HepG2 (cell line): ENCODE data around the gene PARS2. TPM values are rescaled to one million over a fixed set of nuclear protein-coding genes. Genes with fewer than 3 reads are reported as not detected.

Source experiments
- ATAC-seq: fragments of 200-7000 bp; cut with Tn5 transposase; 3 replicates; pipeline ENCODE4 v1.9.1; 2020; ENCODE audit warnings: mild to moderate bottlenecking, moderate library complexity
- BruUV-seq: library from RNA; stranded (reverse); fragments of 400-500 nt; replicated peaks from 2 replicates; lab custom pipeline; 2021; lab: Mats Ljungman, UMichigan
- CTCF ChIA-PET: fragments of 300-600 bp; formaldehyde crosslinking; extraction: SDS; loops from one replicate; lab custom pipeline; 2021; ENCODE audit warnings: low total read pairs, inconsistent platforms, low intra/inter-chr PET ratio; lab: Yijun Ruan, JAX
- POLR2A ChIA-PET: fragments of 350-600 bp; sonication (Branson Sonifier 250); formaldehyde crosslinking; loops from one replicate; lab custom pipeline; 2020; ENCODE audit warnings: antibody characterized with exemption, inconsistent platforms; lab: Yijun Ruan, JAX
- DNase-seq: peaks from one replicate; pipeline ENCODE4 v3.0.0-alpha.2; 2015; ENCODE audit warnings: low spot score
- FAIRE-seq: peaks from 3 replicates; lab custom pipeline; 2011; peaks lifted over from hg19 to GRCh38; lab: Jason Lieb, UNC
- H2AFZ ChIP-seq: one replicate; pipeline ENCODE4 v1.6.1; 2011; ENCODE audit warnings: low read length, inconsistent platforms
- H3K27ac ChIP-seq: fragments of 300-600 bp; 3 replicates; pipeline ENCODE4 v1.8.0; 2011; ENCODE audit warnings: mixed run types, mild to moderate bottlenecking, mixed read lengths, low read length, inconsistent platforms; ENCODE audit not compliant: insufficient read depth; ENCODE audit errors: extremely low read length
- H3K27me3 ChIP-seq, 2 experiments: fragments of 200-600 bp in 1 of 2; 2 replicates in 1 of 2; 3 replicates in 1 of 2; pipeline versions ENCODE4 v1.6.0 to v1.8.0; 2011; ENCODE audit warnings: low read length in 2 of 2, mild to moderate bottlenecking in 2 of 2, moderate library complexity in 2 of 2, inconsistent platforms in 1 of 2; ENCODE audit not compliant: insufficient read depth in 2 of 2, control insufficient read depth in 1 of 2
- H3K36me3 ChIP-seq, 2 experiments: fragments of 200-600 bp in 1 of 2; replicated peaks in 1 of 2; 2 replicates in 1 of 2; 3 replicates in 1 of 2; pipeline versions ENCODE4 v1.5.1 to v1.8.0; 2011; ENCODE audit warnings: low read length in 2 of 2, inconsistent platforms in 1 of 2; ENCODE audit not compliant: insufficient read depth in 2 of 2, control insufficient read depth in 1 of 2
- H3K4me1 ChIP-seq: 2 replicates; pipeline ENCODE4 v1.5.1; 2012; ENCODE audit warnings: low read length, inconsistent platforms; ENCODE audit not compliant: insufficient read depth
- H3K4me2 ChIP-seq: 2 replicates; pipeline ENCODE4 v1.6.0; 2011; ENCODE audit warnings: low read depth, low read length, inconsistent platforms
- H3K4me3 ChIP-seq, 3 experiments: fragments of 200-600 bp in 1 of 3; sonication (generic), shearing (Covaris generic) in 1 of 3; replicated peaks in 1 of 3; 2 replicates each; pipeline ENCODE4 v1.5.1; 2011 to 2016; ENCODE audit warnings: low read length in 3 of 3, inconsistent platforms in 2 of 3, low read depth in 2 of 3, mild to moderate bottlenecking in 2 of 3, control low read depth in 1 of 3, mixed read lengths in 1 of 3; ENCODE audit not compliant: insufficient read depth in 1 of 3
- H3K79me2 ChIP-seq: one replicate; pipeline ENCODE4 v1.6.1; 2011; ENCODE audit warnings: low read length, inconsistent platforms; ENCODE audit not compliant: insufficient read depth
- H3K9ac ChIP-seq: 2 replicates; pipeline ENCODE4 v1.6.0; 2011; ENCODE audit warnings: mild to moderate bottlenecking, low read depth, low read length, inconsistent platforms; ENCODE audit not compliant: insufficient read depth
- H3K9me3 ChIP-seq: 2 replicates; pipeline ENCODE4 v1.5.1; 2012; ENCODE audit warnings: mild to moderate bottlenecking, low read length
- H4K20me1 ChIP-seq: 2 replicates; pipeline ENCODE4 v1.6.0; 2011; ENCODE audit warnings: inconsistent platforms, mild to moderate bottlenecking, low read length, moderate library complexity; ENCODE audit not compliant: insufficient read depth
- AGO2 ChIP-seq: fragments of 200-400 bp; formaldehyde crosslinking; optimal IDR thresholded peaks from 2 replicates; pipeline ENCODE3; 2017; ENCODE audit warnings: mild to moderate bottlenecking, low read depth, low read length, moderate library complexity
- AHDC1 ChIP-seq: sonication (generic); formaldehyde crosslinking; IDR thresholded peaks from 2 replicates; pipeline ENCODE4 v1.5.1; 2020; ENCODE audit warnings: mild to moderate bottlenecking, missing genetic modification reagents, borderline replicate concordance
- CTCF ChIP-seq: sonication (generic); formaldehyde crosslinking; IDR thresholded peaks from 2 replicates; pipeline ENCODE4 v1.5.0; 2020; ENCODE audit warnings: mild to moderate bottlenecking, missing genetic modification reagents, moderate library complexity
- DR1 ChIP-seq: sonication (generic); formaldehyde crosslinking; IDR thresholded peaks from 2 replicates; pipeline ENCODE4 v1.8.0; 2021; ENCODE audit warnings: mild to moderate bottlenecking, missing genetic modification reagents, inconsistent platforms
- MAFK ChIP-seq, 2 experiments: IDR thresholded peaks in 1 of 2; conservative IDR thresholded peaks in 1 of 2; 2 replicates each; pipeline ENCODE4 v1.6.1; 2011; ENCODE audit warnings: improper control_type of control experiment in 2 of 2, low read length in 2 of 2
- MEIS1 ChIP-seq: sonication (generic); formaldehyde crosslinking; IDR thresholded peaks from 2 replicates; pipeline ENCODE4 v1.9.0; 2021; ENCODE audit warnings: mild to moderate bottlenecking, missing genetic modification reagents, moderate library complexity, borderline replicate concordance
- NFE2L1 ChIP-seq: sonication (generic); formaldehyde crosslinking; IDR thresholded peaks from 2 replicates; pipeline ENCODE4 v1.4.0; 2020; ENCODE audit warnings: missing genetic modification reagents, mild to moderate bottlenecking, borderline replicate concordance
- ZFP82 ChIP-seq: sonication (generic); formaldehyde crosslinking; IDR thresholded peaks from 2 replicates; pipeline ENCODE4 v1.5.1; 2020; ENCODE audit warnings: mild to moderate bottlenecking, missing genetic modification reagents, borderline replicate concordance
- ZXDC ChIP-seq: sonication (generic); formaldehyde crosslinking; IDR thresholded peaks from 2 replicates; pipeline ENCODE4 v1.5.0; 2020; ENCODE audit warnings: mild to moderate bottlenecking, missing genetic modification reagents
- WGBS: methylation state at CpG from one replicate; pipeline ENCODE4 v1.1.6; 2017; ENCODE audit warnings: low lambda C conversion rate; 5-methylcytosine and 5-hydroxymethylcytosine counted together
- in situ Hi-C: cut with HindIII; loops from 2 replicates; pipeline ENCODE4 v1.10.0; 2017; ENCODE audit warnings: low pct_unique_long_range_greater_than_20kb; ENCODE audit not compliant: extremely low pct_ligation_motif_present
- intact Hi-C: fragments of 100-400 bp; cut with micrococcal nuclease; formaldehyde crosslinking; loops from one replicate; pipeline ENCODE4 v1.10.0; 2022; ENCODE audit not compliant: unreplicated experiment
- polyA plus RNA-seq, 8 experiments: library from polyadenylated mRNA; depleted of rRNA in 3 of 8; stranded (reverse) in 7 of 8; unstranded in 1 of 8; fragments of >200 nt; fragmentation: Illumina TruSeq in 4 of 8; extraction: Trizol in 4 of 8; gene quantifications; 2 replicates each; pipeline versions ENCODE4 v1.2.1 to v1.2.3, GENCODE V29; 2011 to 2016; ENCODE audit warnings: low read depth in 4 of 8, missing spikeins in 1 of 8, mixed read lengths in 1 of 8; ENCODE audit not compliant: insufficient read depth in 1 of 8
- total RNA-seq, 5 experiments: library from RNA; depleted of rRNA; stranded (reverse); fragments of >200 nt; fragmentation: Illumina TruSeq; extraction: Trizol; gene quantifications; 2 replicates each; pipeline ENCODE4 v1.2.3, GENCODE V29; 2016; ENCODE audit warnings: low read depth in 1 of 5

The PARS2 gene
- total and polyA plus RNA-seq, 2 of the 13 experiments (the other 11 are each of a cell fraction or from before 2014, with no cell fraction given) = 2.4 to 4.6 TPM

- no TSS peak for BruUV-seq
- ATAC-seq (peak; percentile 55), DNase-seq (peak; percentile 48), FAIRE-seq (peak; percentile 40)
- H3K79me2 ChIP-seq = peaks cover 10% of the 10 kb centered on the region
- no peaks in the 10 kb centered on the region for H3K27me3 ChIP-seq
- H3K4me2 ChIP-seq = no peak overlapping the region
- no peak overlapping the region for H3K4me3 ChIP-seq
- H3K9ac ChIP-seq = no peak overlapping the region
- intact Hi-C loops = no loop called here
- H4K20me1 ChIP-seq = no peaks in the 10 kb centered on the region
- no peak overlapping the region for H3K27ac ChIP-seq
- 10% methylated on average over 5 of the region's 5 CpGs for WGBS
- H2AFZ ChIP-seq = no peak overlapping the region
- CTCF ChIA-PET = interaction anchor here (0.9 kb wide), 1 partner anchor 24 kb away, joined by 3 read pairs; no protein-coding TSS in a partner anchor
- H3K4me1 ChIP-seq = peaks cover 16% of the 10 kb centered on the region
- in situ Hi-C loops = no loop called here
- H3K9me3 ChIP-seq = no peaks in the 10 kb centered on the region
- H3K36me3 ChIP-seq = no peaks in the 10 kb centered on the region
- POLR2A ChIA-PET = no interaction called here
- TF ChIP-seq DR1 (CRISPR knock-in tag) (no peak), ZFP82 (CRISPR knock-in tag) (no peak), ZXDC (no peak), MAFK (conservative IDR thresholded peaks at IDR 0.05 in 1 of 2, IDR thresholded peaks at IDR 0.05 in 1 of 2; ENCODE audit: low read length in 2 of 2) (no peak), AGO2 (no peak), NFE2L1 (CRISPR knock-in tag) (no peak), AHDC1 (no peak), CTCF (CRISPR knock-in tag) (peak; percentile 62), MEIS1 (CRISPR knock-in tag) (no peak)
Observed at GRCh38 chr1:54768093-54768492, 3.8 kb upstream of the PARS2 start.
